HL-60 (cell line): ENCODE results near the gene TBX19.

Experiments used
- CTCF ChIP-seq: IDR thresholded peaks from one replicate; pipeline ENCODE4 v1.5.1; 2011; ENCODE audit warnings: low read length, control low read depth, inconsistent platforms; ENCODE audit not compliant: insufficient read depth
- POLR2AphosphoS5 ChIP-seq: IDR thresholded peaks from 2 replicates; pipeline ENCODE4 v1.6.1; 2012; ENCODE audit warnings: low read depth
- REST ChIP-seq: IDR thresholded peaks from 2 replicates; pipeline ENCODE4 v1.6.1; 2012; ENCODE audit warnings: low read depth; ENCODE audit not compliant: insufficient replicate concordance
- SPI1 ChIP-seq: IDR thresholded peaks from 2 replicates; pipeline ENCODE4 v1.6.1; 2012; ENCODE audit warnings: low read depth, mild to moderate bottlenecking, borderline replicate concordance

- TF ChIP-seq REST, result no peak
- no peak for TF ChIP-seq CTCF
- no peak for TF ChIP-seq POLR2AphosphoS5
- no peak for TF ChIP-seq SPI1
These were observed 39.0 kb downstream of the TBX19 start for GRCh38 chr1:168319691-168320090.
